Left renal pelvis (tissue), 4 donors: ENCODE data around the gene ARF1. TPM values are rescaled to one million over a fixed set of nuclear protein-coding genes. Genes with fewer than 3 reads are reported as not detected.

Source experiments
- DNase-seq, 4 donors: peaks; one replicate each; pipeline ENCODE4 v3.0.0-alpha.2; 2013; ENCODE audit warnings: low read depth in 4 of 4, low spot score in 3 of 4
- polyA plus RNA-seq, 4 donors: library from polyadenylated mRNA; unstranded; fragments of 120-200 nt; gene quantifications; one replicate each; pipeline ENCODE4 v1.2.1, GENCODE V29; 2013; ENCODE audit not compliant: insufficient read length in 4 of 4

ARF1 gene
- 100 to 1,000 TPM; 322 to 353 (median 340) TPM for polyA plus RNA-seq

GRCh38 chr1:228082214-228082917 is at the start of gene ARF1:
Gene ARF1, plus strand, starts transcription at chr1:228082708. Its CDS starts 14,407 bp downstream, at chr1:228097115.
- peak; percentile 85 to 93 (median 90) for DNase-seq

DNA sequence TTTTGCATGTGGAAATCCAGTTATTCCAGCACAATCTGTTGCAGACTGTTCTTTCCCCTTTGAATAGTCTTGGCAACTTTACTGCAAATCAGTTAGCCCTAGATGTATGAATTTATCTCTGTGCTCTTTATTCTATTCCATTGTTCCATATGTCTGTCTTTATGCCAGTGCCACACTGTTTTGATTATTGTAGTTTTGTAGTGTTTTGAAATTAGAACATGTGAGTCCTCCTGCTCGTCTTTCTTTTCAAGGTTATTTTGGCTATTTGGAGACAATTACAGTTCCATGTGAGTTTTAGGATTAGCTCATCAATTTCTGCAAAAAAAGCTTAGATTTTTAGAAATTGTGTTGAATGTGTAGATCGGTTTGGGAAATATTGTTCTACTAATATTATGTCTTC is 49.1 kb upstream of the ARF1 start:
- DNase-seq: no peak

DNA sequence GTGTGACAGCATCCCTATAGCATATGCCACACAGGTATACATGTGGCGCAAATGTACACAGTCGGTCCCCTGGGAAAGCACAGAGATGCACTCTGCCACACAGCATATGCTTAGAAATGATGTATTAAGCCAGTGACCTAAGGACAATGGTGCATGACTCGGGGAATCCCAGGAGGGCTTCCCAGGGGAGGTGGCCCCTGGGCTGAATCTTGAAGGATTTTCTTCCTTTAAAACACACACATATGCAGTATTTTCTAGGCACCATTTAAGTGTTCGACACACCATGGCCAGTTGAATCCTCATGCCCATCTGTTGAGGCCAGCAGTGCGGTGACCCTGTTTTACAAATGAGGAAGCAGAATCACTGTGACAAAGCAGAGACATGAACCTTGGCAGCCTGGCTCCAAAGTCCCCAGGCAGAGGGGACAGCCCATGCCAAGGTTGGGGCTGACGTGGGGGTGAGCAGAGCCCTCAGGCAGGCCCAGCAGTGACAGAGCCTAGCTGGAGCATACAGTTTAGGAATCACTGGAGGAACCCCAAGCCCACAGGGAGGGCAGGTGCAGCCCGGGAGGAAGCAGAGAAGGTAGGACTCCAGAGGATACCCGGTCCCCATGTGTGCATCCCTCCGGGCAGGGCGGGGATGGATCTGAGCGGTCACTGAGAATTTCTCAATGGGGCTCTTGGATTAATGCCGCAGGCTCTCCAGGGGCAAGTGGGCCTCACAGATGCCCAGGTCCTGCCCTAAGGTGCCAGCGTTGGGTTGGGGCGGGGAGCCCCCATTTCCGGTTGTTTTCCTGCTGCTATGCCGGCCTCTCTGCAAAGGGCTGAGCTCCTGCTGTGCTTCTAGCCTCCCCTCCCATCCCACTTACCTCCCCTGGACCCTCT is 47.3 kb upstream of the ARF1 start:
- no peak for DNase-seq

GRCh38 chr1:228035844-228036243 is 46.7 kb upstream of the ARF1 start:
- no peak for DNase-seq

- DNase-seq: no peak
These were observed 45.7 kb upstream of the ARF1 start for GRCh38 chr1:228036701-228037231.

DNA sequence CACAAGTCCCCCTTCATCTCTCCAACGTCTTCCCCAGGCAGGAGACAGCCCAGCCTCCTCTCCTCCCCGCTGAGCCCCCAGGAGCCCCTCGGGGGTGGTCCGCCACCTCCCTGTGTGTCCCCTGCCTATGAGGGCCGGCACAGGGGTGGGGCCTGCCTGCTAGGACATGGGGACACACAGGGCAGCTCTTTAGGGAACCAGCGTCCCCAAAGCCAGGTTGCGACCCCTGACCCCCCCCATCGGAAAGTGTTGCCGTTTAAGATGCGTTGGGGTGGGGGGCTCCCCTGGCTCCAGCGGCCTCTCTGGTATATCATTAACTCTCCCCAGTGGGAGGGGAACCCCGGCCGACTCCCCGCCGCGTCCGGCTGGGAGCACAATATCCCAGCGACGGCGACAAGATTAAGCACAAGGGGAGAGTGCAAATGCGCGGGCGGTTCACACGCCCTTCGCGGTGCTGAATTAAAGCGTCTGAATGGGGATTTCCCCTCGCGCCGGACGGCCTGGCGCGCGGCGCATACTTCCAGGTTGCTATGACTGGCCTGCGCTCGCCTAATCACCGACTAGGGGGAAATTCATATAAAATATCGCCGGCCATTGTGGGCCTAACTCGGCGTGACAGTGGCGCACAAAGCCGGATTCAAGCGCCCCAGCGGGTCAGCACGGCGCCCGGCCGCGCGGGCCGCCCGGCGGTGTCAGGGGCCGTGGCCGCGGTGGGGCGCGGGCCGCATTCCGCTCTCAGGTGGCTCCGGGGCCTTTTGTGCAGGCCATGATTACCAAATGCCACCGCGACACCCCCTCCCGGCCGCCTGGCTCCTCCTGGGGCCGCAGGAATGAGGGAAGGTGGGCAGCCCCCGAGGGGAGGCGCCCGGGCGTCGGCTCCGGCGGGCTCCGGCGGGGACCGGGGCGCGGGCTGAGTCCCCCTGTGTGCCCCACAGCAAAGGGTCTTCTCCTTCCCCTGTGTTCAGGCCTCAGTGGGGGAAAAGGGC is 44.8 kb upstream of the ARF1 start:
- no peak for DNase-seq

DNA sequence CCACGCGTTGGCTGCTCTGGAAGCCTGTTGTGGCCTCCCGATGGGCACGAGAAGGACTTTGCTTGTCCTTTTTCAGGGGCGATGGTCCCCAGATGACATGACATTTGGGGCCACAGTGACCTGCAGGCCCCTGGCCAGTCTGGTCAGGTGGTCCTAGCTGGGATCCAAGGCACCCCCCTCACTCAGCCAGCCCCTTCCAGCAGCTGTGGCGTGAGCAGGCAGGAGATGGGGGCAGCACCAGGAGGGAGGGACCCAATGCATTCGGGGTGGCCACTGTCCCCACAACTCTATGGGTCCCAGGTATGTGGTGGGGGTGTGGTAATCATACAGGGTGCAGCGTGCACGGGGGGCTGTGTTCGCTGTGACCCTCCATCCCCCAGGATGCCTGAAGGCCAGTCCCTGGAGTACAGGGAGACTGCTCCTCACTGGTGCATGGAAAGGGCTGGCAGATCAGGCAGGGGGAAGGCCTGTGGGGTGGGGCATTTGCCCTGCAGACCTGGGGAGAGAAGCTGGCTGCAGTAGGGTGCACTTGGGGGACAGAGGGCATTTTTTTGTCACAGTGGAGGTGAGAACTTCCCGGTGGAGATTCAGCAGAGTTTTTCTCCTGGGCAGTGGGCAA is 44.0 kb upstream of the ARF1 start:
- DNase-seq: no peak

DNA sequence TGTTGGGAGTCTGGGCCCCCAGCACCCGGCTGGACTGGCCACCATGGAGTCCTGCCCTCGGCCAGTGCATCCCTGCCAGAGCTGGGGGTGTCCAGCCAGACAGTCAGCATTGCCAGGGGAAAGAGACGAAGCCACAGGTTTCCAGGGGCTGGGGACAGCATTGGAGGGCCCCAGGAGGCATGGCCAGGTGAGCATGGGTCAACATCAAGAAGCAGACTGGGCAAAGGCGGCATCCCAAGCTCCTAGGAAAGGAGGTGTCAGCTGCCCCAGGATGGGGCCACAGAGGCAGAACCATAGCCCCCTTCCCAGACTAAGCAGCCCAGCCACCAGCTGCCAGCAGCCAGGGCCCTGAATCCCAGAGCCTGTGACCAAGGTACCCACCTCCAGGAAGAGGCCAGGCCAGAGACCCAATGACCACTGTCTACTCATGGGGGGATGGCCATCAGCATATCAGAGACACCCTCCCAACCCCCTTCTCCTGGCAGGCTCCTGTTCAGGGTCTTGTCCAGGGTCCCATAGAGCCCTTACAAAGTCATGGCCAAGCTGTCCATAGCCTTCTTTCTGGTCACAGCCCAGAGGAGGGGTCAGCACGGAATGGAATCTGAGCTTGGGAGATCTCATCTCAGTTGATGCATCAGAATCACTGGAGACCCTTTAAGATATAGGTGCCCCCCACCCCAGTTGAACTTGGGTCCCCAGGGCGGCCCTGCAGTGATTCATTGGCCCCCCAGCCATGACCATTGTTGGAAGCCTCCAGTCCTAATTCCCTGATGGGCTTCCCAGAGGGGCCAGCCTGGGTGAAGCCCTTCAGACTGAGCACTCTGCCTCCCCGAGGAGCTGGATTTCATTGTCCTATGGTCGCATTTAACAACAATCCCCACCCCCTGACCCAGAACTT is 43.3 kb upstream of the ARF1 start:
- no peak for DNase-seq

DNA sequence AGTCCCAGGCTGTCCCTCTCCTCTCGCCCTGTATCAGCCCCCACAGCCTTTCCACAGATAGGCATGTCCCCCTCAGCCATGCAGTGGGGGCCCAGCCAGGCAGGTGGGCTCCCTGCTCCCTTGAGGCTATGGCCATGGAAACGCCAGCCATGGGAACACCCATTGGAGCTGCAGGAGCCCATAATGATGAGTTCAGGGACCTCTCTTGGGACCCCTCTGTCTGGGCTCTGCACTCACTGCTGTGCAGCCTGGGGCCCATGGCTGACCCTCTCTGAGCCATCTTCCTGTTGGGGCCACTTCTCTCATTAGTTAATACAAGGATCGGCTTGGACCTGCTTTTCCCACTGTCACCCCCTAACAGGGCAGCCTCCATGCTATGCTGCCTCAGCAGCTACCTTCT is 42.5 kb upstream of the ARF1 start:
- no peak for DNase-seq

DNA sequence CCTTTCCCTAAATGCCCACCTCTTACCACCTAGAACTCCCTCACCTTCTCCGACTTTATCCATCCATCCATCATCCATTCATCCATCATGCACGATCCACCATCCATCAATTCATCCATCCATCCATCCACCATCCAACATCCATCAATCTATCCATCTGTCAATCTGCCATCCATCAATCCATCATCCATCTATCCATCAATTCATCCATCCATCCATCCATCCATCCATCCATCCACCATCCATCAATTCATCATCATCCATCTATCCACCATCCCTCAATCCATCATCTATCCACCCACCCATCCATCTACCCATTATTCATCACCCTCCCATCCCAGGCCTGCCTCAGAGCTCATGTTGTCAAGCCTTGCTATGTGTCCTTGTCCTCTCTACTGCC is 41.2 kb upstream of the ARF1 start:
- DNase-seq: no peak

- DNase-seq: no peak
These were observed 40.0 kb upstream of the ARF1 start for GRCh38 chr1:228042508-228042907.

DNA sequence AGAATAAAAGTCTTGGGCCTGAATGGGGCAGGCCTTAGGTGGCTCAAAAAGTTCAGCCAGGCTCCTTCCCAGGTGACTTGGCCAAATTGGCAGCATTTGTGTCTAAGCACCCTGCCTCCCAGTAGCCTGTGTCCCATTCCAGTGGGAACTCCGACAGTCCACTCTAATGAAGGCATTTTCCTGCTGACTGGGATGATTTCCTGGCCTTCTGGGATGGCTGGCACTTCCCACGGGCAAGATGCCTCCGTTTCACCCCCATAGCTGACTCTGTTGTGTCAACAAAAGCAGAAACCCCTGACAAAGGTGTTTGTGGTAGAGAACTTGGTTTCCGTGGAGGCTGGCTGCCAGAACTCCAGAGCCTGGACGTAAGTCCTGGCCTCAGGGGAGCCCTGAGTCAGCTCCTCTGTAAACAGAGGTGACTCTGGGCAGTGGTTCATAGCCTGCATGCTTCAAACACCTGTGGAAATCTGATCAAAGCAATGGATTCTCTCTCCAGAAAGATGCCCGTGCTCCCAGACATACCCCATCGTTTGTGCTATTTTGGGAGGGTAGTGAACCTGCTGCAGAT is 39.1 kb upstream of the ARF1 start:
- DNase-seq: no peak

GRCh38 chr1:228044961-228045360 is 37.5 kb upstream of the ARF1 start:
- no peak for DNase-seq

- DNase-seq: no peak
These were observed 37.1 kb upstream of the ARF1 start for GRCh38 chr1:228045405-228045804.

GRCh38 chr1:228045871-228046270 is 36.6 kb upstream of the ARF1 start:
- DNase-seq: no peak

DNA sequence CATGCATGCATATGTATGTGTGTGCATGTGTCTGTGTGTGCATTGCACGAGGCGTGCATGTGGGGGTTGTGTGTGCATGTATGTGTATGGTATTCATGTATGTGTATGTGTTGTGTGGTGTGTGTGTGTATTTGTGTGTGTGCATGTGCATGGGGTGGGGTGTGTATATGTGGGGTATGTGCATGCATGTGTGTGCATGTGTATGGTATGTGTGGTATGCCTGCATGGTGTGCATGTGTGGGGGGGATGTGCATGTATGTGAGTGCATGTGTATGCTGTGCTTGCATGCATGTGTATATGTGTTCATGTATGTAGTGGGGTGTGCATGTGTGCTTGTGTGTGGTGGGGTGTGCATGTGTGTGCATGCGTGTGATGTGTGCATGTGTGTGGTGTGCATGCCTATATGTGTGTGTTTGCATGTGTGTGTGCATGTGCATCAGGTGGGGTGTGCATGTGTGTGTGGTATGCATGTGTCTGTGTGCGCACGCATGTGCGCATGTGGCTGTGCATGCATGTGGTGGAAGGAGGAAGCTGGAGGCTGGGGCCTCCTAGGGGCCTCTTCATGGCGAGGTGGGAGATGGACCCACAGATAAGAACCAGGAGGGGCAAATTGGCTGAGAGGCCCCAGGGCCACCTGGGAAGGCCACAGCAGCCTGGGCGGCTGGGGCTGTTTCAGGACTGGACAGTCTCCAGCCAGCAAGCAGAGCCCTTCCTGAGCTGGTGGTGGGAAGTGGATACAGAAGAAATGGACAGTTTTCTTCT is 35.9 kb upstream of the ARF1 start:
- no peak for DNase-seq

DNA sequence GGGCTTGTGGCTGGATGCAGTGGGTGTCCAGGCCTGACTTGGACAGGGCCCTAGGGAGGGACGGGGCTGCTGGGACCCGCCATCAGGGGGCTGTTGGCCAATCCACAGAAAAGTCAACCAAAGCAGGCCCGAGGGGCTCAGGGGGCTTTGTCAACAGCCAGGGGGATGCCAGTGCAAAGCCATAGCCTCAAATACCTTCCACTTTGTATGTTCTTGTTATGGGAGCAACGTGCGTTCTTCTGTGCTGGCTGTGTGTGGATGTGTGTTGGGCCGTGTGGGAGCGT is 35.4 kb upstream of the ARF1 start:
- no peak for DNase-seq

GRCh38 chr1:228048120-228048519 is 34.4 kb upstream of the ARF1 start:
- no peak for DNase-seq
